Pancreas (tissue), 10 donors: ENCODE results near the gene ITGB4. TPM values are rescaled to one million over a fixed set of nuclear protein-coding genes. Genes with fewer than 3 reads are reported as not detected.

ENCODE experiments used
- ATAC-seq, 4 donors: fragments of 200-7000 bp; cut with Tn5 transposase; one replicate each; pipeline versions ENCODE4 v1.8.0 to v1.9.1; 2020; ENCODE audit warnings: mild to moderate bottlenecking in 4 of 4, moderate library complexity in 4 of 4
- DNase-seq, 6 donors: peaks; one replicate each; pipeline ENCODE4 v3.0.0-alpha.2; 2020
- FAIRE-seq: peaks from 2 replicates; lab custom pipeline; 2012; peaks lifted over from hg19 to GRCh38; lab: Jason Lieb, UNC
- H3K27ac ChIP-seq, 4 donors: fragments of 200-600 bp; sonication (generic); 1 replicate in 3 of 4; 2 replicates in 1 of 4; pipeline versions ENCODE4 v1.5.0 to v1.8.0; 2020
- H3K27me3 ChIP-seq, 4 donors: fragments of 200-600 bp; one replicate each; pipeline ENCODE4 v1.8.0; 2021
- H3K36me3 ChIP-seq, 3 donors: fragments of 200-600 bp; sonication (generic) in 1 of 3; one replicate each; pipeline versions ENCODE4 v1.5.0 to v1.8.0; 2020 to 2021
- H3K4me1 ChIP-seq, 3 donors: fragments of 200-600 bp; one replicate each; pipeline ENCODE4 v1.8.0; 2021
- H3K4me3 ChIP-seq, 4 donors: fragments of 200-600 bp; sonication (generic) in 2 of 4; one replicate each; pipeline versions ENCODE4 v1.5.0 to v1.8.0; 2020 to 2021
- H3K9me3 ChIP-seq, 4 donors: fragments of 200-600 bp; one replicate each; pipeline ENCODE4 v1.8.0; 2021
- CTCF ChIP-seq, 4 donors: fragments of 200-600 bp; sonication (generic) in 3 of 4; IDR thresholded peaks; one replicate each; pipeline versions ENCODE4 v1.5.0 to v1.8.0; 2021; ENCODE audit warnings: antibody characterized with exemption in 4 of 4
- WGBS, 2 donors: extraction: QIAGEN DNeasy Blood & Tissue Kit; methylation state at CpG; one replicate each; pipeline ENCODE4 v1.1.7; 2013; 5-methylcytosine and 5-hydroxymethylcytosine counted together
- intact Hi-C, 3 donors: fragments of 100-400 bp; cut with DNase I; formaldehyde crosslinking; loops; one replicate each; pipeline versions ENCODE4 v1.11.1 to v1.14.2; 2022
- polyA plus RNA-seq, 2 donors: library from polyadenylated mRNA; stranded (reverse); fragments of 200-250 nt; gene quantifications; one replicate each; pipeline ENCODE4 v1.2.3, GENCODE V29; 2013
- total RNA-seq, 6 donors: library from RNA; stranded (reverse); fragmentation: NEBNext Ultra II Directional in 4 of 6; extraction: Animal tissue kit (Norgen Biotek cat#: 25700) in 4 of 6; gene quantifications; one replicate each; pipeline versions ENCODE4 v1.2.1 to v1.2.4, GENCODE V29; 2021 to 2023
- donor health status: healthy with polysubstance abuse.
- donor health status: DM: no; HTN: no; CAD: no; lungs with moderate emphysema.
- donor health status: DM: no; HTN: no; CAD: no.
- donor health status: control.
- donor health status: control.
- donor health status: Bipolar disorder and iron deficiency.
- donor health status: DM: yes; HTN: yes; CAD: no.
- donor health status: DM: no; HTN: no; CAD: no.
- donor health status: DM: no; HTN: no; CAD: no.
- donor health status: DM: yes; HTN: yes; CAD: no.

ITGB4 gene
- total and polyA plus RNA-seq, 8 donors: 16.4 to 50.5 (median 22.7) TPM

DNA sequence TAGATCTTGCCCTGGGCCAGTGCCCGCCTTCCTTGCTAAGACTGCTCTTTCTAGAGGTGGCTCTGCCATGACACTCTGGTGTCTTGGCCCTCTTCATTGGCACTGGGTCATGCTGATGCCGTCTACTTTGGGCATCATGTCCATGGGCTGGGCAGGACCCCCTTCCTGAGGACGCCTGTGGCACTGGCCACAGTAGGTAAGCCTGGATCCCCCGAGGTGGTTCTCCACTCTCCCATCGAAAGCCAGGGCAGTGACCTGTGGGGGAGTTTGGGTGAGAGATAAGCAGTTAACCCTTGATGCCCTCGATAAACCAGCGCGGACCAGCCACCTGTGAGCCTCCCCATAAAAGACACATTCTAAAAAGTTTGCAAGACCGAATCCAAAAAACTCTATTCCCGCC is 20.0 kb upstream of the ITGB4 start:
- H3K9me3 ChIP-seq: no peaks in the 10 kb centered on the region
- FAIRE-seq (no peak), DNase-seq (no peak), ATAC-seq (no peak)
- TF ChIP-seq CTCF (IDR thresholded peaks at IDR 0.05): no peak
- peaks cover 26 to 49% (median 30%) of the 10 kb centered on the region in 3 donors for H3K4me1 ChIP-seq
- peak overlapping the region in 2 of 4 donors; percentile 93 to 94 for H3K27ac ChIP-seq
- no peak overlapping the region for H3K4me3 ChIP-seq
- WGBS, 2 donors: 83 to 85% methylated on average over 10 of the region's 10 CpGs
- H3K36me3 ChIP-seq: peaks cover 4 to 56% (median 42%) of the 10 kb centered on the region in 3 donors
- H3K27me3 ChIP-seq: no peaks in the 10 kb centered on the region
- intact Hi-C loops: no loop called here

DNA sequence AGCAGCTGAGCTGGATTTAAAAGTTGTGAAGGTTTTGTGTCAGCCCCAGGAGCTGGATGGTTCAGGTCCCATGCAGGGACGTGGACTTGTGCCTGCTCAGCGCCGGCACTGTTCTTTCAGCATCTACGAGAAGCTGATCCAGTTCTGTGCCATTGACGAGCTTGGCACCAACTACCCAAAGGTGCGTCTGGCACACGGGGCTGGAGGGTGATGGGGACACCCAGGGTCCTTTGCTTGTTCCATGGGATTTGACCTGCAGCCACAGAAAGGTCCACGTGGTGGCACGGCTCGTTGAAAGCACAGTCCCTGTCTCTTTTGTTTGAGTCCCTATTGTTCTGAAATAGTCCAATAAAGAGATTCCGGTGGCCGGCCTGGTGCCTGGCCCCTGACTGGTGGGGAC is 18.1 kb upstream of the ITGB4 start:
- Histone ChIP-seq H3K36me3 (peaks cover 4 to 74% (median 50%) of the 10 kb centered on the region in 3 donors), H3K4me1 (peaks cover 12 to 30% (median 14%) of the 10 kb centered on the region in 3 donors), H3K27ac (no peak overlapping the region), H3K27me3 (no peaks in the 10 kb centered on the region), H3K4me3 (no peak overlapping the region), H3K9me3 (no peaks in the 10 kb centered on the region)
- intact Hi-C loops: no loop called here
- ATAC-seq: no peak
- WGBS, 2 donors: 93 to 95% methylated on average over 12 of the region's 12 CpGs
- DNase-seq: no peak
- no peak for TF ChIP-seq CTCF (IDR thresholded peaks at IDR 0.05)
- FAIRE-seq: no peak

DNA sequence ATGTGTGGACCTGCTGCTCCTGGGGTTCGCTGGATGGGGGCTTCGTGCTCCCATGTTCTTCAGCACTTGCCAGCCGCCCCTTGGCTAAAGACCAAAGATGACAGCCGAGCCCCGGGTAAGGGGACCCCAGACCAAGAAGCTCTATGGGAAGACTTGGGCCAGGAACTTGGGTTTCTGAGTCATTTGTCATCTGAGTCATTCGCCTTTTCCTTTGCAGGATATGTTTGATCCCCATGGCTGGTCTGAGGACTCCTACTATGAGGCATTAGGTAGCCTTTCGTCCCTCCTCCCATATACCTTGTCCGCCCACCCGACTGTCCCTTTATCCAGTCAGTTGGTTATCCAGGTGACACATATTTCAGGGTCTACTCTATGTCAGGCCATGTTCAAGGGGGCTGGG is 17.7 kb upstream of the ITGB4 start:
- Histone ChIP-seq H3K27ac (no peak overlapping the region), H3K36me3 (peaks cover 4 to 76% (median 50%) of the 10 kb centered on the region in 3 donors)

GRCh38 chr17:75704963-75705875 is 16.0 kb upstream of the ITGB4 start:
- no peaks in the 10 kb centered on the region for H3K9me3 ChIP-seq
- intact Hi-C loops: no loop called here
- TF ChIP-seq CTCF (IDR thresholded peaks at IDR 0.05): no peak
- DNase-seq (no peak), FAIRE-seq (no peak), ATAC-seq (no peak)
- peaks cover 4 to 73% (median 46%) of the 10 kb centered on the region in 3 donors for H3K36me3 ChIP-seq
- H3K27me3 ChIP-seq: no peaks in the 10 kb centered on the region
- H3K27ac ChIP-seq: no peak overlapping the region
- peaks cover 0 to 9% (median under 1%) of the 10 kb centered on the region in 3 donors for H3K4me1 ChIP-seq
- H3K4me3 ChIP-seq: no peak overlapping the region
- WGBS, 2 donors: 88 to 89% methylated on average over 26 to 27 of the region's 27 CpGs

More for the DNA sequence above, 17.7 kb upstream of the ITGB4 start:
- no peak for ATAC-seq
- TF ChIP-seq CTCF (IDR thresholded peaks at IDR 0.05): no peak
- intact Hi-C loops: no loop called here
- no peak for FAIRE-seq
- peaks cover 10 to 26% (median 11%) of the 10 kb centered on the region in 3 donors for H3K4me1 ChIP-seq
- no peaks in the 10 kb centered on the region for H3K27me3 ChIP-seq
- 89 to 98% methylated on average over 9 of the region's 9 CpGs for WGBS, 2 donors
- no peak for DNase-seq
- no peaks in the 10 kb centered on the region for H3K9me3 ChIP-seq
- H3K4me3 ChIP-seq: no peak overlapping the region
